RWPE2 (cell line): ENCODE measurements around the gene PRSS33.

Source experiments
- ATAC-seq: fragments of 200-7000 bp; cut with Tn5 transposase; 3 replicates; pipeline ENCODE4 v1.9.1; 2021; ENCODE audit warnings: low read depth
- DNase-seq: peaks from one replicate; pipeline ENCODE4 v3.0.0-alpha.2; 2020; ENCODE audit warnings: low spot score
- H3K27ac ChIP-seq: fragments of 450-650 bp; 2 replicates; pipeline ENCODE4 v1.5.1; 2017; ENCODE audit warnings: mild to moderate bottlenecking; ENCODE audit not compliant: poor library complexity, severe bottlenecking
- H3K27me3 ChIP-seq: fragments of 250-450 bp; sonication (Bioruptor Pico); 2 replicates; pipeline ENCODE4 v1.5.1; 2021; ENCODE audit warnings: mild to moderate bottlenecking, moderate library complexity; ENCODE audit not compliant: insufficient read depth, poor library complexity, severe bottlenecking
- H3K36me3 ChIP-seq: fragments of 250-450 bp; sonication (Bioruptor Pico); 2 replicates; pipeline ENCODE4 v1.5.1; 2020; ENCODE audit warnings: low read depth, mild to moderate bottlenecking, moderate library complexity
- H3K4me1 ChIP-seq: fragments of 250-450 bp; sonication (Bioruptor Pico); 2 replicates; pipeline ENCODE4 v1.5.1; 2021; ENCODE audit warnings: mild to moderate bottlenecking, moderate library complexity; ENCODE audit not compliant: insufficient read depth, poor library complexity, severe bottlenecking
- H3K4me3 ChIP-seq: fragments of 250-450 bp; sonication (Bioruptor Pico); 2 replicates; pipeline ENCODE4 v1.5.1; 2021; ENCODE audit warnings: mild to moderate bottlenecking, moderate library complexity; ENCODE audit not compliant: severe bottlenecking
- H3K9me3 ChIP-seq: fragments of 250-450 bp; sonication (Bioruptor Pico); 2 replicates; pipeline ENCODE4 v1.5.1; 2021; ENCODE audit warnings: mild to moderate bottlenecking, moderate library complexity; ENCODE audit not compliant: severe bottlenecking
- CTCF ChIP-seq: fragments of 450-650 bp; IDR thresholded peaks from one replicate; pipeline ENCODE4 v1.5.1; 2017; ENCODE audit warnings: mild to moderate bottlenecking, moderate library complexity; ENCODE audit not compliant: poor library complexity, severe bottlenecking

PRSS33 gene

DNA sequence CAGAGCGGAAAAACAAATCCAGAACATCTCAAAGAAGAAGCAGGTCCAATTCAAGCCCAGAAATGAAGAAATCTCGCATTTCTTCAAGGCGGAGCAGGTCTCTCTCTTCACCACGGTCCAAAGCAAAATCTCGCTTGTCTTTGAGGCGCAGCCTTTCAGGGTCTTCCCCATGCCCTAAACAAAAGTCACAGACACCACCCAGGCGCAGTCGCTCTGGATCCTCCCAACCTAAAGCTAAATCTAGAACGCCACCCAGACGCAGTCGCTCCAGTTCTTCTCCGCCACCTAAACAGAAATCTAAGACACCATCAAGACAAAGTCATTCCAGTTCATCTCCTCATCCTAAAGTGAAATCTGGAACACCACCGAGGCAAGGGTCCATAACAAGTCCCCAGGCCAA lies 24.6 kb downstream of the PRSS33 start:
- no peak for ATAC-seq
- Histone ChIP-seq H3K27ac (no peak overlapping the region), H3K4me1 (peaks cover 2% of the 10 kb centered on the region), H3K36me3 (peaks cover 100% of the 10 kb centered on the region), H3K9me3 (no peaks in the 10 kb centered on the region), H3K27me3 (no peaks in the 10 kb centered on the region), H3K4me3 (no peak overlapping the region)
- no peak for TF ChIP-seq CTCF
- no peak for DNase-seq

GRCh38 chr16:2761886-2762583 lies 25.3 kb downstream of the PRSS33 start:
- Histone ChIP-seq H3K9me3 (no peaks in the 10 kb centered on the region), H3K27me3 (no peaks in the 10 kb centered on the region), H3K4me1 (no peaks in the 10 kb centered on the region), H3K27ac (no peak overlapping the region), H3K4me3 (no peak overlapping the region), H3K36me3 (peaks cover 100% of the 10 kb centered on the region)
- DNase-seq, result no peak
- ATAC-seq, result no peak
- no peak for TF ChIP-seq CTCF

- DNase-seq (no peak), ATAC-seq (no peak)
- Histone ChIP-seq H3K4me3 (no peak overlapping the region), H3K27me3 (no peaks in the 10 kb centered on the region), H3K4me1 (no peaks in the 10 kb centered on the region), H3K36me3 (peaks cover 100% of the 10 kb centered on the region), H3K9me3 (no peaks in the 10 kb centered on the region), H3K27ac (no peak overlapping the region)
- TF ChIP-seq CTCF, result no peak
These were observed 25.9 kb downstream of the PRSS33 start for GRCh38 chr16:2761472-2761871.

DNA sequence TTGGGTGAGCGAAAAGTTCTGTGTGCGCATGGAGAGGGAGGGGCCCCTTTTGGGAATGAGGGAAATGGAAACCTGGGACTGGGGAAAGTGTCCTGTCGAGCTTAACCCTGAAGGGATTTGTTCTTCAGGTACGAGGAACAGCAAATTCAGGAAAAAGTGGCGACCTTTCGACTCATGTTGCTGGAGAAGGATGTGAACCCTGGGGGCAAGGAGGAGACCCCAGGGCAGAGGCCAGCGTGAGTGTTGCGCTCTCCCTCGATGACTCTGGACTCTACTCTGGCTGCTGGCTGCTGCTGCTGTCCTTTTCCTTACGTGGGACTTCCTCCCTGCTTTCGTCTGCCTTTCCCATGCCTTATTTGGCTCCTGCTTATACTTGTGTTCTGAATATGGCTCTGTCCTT lies 30.0 kb downstream of the PRSS33 start:
- Histone ChIP-seq H3K27ac (no peak overlapping the region), H3K36me3 (peaks cover 92% of the 10 kb centered on the region), H3K9me3 (no peaks in the 10 kb centered on the region), H3K4me1 (peaks cover 11% of the 10 kb centered on the region), H3K27me3 (no peaks in the 10 kb centered on the region), H3K4me3 (no peak overlapping the region)
- DNase-seq (no peak), ATAC-seq (no peak)
- TF ChIP-seq CTCF, result no peak

DNA sequence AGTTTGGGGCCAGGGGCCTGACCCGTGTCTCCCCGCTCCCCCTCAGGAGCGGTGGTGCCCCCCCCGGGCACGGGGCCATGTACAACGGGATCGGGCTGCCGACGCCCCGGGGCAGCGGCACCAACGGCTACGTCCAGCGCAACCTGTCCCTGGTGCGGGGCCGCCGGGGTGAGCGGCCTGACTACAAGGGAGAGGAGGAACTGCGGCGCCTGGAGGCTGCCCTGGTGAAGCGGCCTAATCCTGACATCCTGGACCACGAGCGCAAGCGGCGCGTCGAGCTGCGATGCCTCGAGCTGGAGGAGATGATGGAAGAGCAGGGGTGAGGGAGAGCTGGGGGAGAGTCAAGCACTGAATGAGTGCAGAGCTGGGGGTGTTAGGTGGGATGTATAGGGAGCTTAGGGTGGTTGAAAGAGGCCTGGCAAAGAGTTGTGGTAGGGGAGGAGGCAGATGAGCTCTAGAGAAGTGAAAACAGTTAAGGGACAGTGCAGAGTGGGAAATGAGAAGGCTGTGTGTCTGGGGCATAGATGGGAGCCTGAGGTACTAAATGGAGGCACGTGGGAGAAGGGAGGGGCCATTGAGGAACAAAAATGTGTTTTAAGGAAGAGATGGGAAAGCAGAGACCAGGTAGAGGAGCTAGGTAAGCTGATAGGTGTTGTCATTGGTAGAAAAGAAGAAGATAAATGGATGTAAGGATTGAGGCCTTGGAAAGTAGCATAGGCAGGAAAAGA lies 30.9 kb downstream of the PRSS33 start:
- H3K27ac ChIP-seq, result no peak overlapping the region
- peaks cover 16% of the 10 kb centered on the region for H3K4me1 ChIP-seq
- H3K9me3 ChIP-seq, result no peaks in the 10 kb centered on the region
- TF ChIP-seq CTCF, result no peak
- peaks cover 83% of the 10 kb centered on the region for H3K36me3 ChIP-seq
- DNase-seq (peak; percentile 52), ATAC-seq (no peak)
- no peaks in the 10 kb centered on the region for H3K27me3 ChIP-seq
- H3K4me3 ChIP-seq, result no peak overlapping the region
